ENCODE results near the gene PNLIPRP2.

The PNLIPRP2 gene

GRCh38 chr10:116657863-116658551 lies 37.3 kb downstream of the PNLIPRP2 start:
- DNase-seq: no peak

DNA sequence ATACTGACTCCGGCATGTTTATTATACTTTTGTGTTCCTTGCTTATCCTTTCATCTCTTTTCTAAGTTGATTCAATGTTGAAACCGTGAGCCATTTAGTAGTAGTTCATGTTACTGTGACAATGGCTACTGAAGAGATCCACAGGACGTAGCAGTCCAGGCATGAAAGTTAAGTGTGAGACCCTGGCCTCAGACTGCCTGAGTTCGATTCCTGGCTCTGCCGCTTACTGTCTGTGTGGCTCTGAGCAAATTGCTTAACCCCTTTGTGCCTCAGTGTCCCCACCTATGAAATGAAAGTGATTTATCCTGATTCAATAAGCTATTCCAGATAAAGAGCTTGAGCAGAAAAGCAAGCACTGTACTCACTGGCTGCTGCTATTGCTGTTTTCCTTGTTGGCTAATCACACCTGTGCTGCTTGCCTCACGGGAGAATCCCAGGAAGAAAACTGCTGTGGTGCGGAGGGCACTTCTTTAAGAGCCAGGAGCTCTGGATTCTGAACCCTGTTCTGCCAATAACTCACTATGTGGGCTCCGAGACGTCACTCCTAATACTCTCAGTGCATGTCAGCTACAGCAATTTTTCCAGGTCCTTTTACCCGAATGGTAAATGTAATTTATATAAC lies 38.4 kb downstream of the PNLIPRP2 start:
- no peak for DNase-seq

DNA sequence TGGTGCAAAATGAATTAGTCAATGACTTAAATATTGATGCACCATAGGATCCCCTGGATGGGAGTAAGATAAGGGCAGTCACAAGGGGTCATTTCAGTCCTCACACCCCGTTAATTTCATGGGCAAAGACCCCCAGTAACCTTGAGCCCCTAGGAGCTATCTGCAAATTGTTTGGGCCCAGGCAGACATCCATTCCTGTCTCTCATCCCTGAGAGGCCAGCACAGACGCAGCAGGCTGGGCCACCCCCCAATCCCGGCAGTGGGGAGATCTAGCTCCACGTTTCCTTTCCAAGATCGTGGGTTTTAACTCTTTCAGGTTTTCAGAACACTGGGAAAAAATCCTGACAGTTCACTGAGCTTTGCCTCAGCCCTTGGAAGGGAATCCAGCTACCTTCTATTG lies 40.1 kb downstream of the PNLIPRP2 start:
- no peak for DNase-seq

GRCh38 chr10:116663342-116663741 lies 42.6 kb downstream of the PNLIPRP2 start:
- no peak for DNase-seq

DNA sequence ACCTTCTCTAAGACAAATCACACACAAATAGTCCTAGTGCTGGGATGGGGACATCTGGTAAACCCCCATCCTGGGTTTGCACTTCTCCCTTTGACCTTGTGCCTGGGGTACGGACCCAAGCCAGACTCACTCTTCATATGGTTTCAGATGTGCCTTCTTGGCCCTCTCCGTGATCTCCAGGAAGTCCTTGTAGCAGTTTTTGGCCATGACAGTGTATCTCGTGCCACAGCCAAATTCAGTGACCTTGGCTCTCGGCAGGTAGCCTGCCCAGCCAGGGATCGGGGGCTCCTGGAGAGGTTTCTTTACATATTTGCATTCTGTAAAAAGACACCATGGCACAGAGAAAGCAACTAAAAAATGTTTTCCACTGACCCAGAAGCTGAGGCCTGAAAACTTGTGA lies 43.9 kb downstream of the PNLIPRP2 start:
- DNase-seq: no peak

DNA sequence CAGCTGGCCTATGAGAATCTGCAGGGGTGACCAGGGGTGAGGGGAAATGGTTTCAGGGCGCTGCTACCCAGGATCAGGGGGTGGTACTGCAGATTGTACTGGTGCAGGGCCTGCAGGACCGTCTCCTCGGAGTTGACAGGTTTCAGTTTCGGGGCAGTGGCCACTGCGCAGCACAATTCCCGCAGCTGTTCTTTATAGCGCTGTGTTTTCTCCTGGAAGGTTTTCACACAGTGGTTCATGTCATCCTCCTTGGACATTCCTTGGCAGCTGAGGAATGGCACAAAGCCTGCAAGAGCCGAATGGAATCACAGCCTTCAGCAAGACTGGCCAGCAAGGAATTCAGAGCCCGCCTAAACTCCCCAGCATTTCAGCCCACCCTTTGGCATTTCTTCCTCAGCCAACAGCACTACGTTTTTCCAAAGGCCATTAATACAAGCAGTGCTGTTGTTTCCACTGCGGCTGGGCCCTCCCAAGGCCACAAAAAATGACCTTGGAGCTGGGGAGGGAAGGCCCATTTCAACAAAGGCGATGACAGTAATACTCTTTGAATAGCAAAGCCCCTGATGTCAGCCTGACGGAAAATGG lies 44.9 kb downstream of the PNLIPRP2 start:
- no peak for DNase-seq

DNA sequence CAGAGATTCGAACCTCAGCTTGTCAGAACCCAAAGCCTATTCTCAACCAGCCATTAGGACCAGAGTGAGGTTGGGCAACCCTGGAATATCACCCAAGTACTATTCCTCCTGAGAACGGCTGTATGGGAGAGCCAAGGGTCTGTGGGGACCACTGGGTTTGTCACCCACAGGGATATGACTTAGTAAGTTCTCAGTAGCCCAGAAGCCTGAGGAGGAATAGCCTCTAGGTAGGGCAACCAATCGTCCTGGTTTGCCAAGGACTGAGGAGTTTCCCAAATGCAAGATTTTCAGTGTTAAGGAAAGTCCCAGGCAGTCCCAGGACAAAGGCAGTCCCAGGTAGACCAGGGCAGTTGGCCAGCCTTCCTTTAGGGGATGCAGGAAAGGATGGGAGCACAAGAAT lies 46.7 kb downstream of the PNLIPRP2 start:
- DNase-seq: no peak

DNA sequence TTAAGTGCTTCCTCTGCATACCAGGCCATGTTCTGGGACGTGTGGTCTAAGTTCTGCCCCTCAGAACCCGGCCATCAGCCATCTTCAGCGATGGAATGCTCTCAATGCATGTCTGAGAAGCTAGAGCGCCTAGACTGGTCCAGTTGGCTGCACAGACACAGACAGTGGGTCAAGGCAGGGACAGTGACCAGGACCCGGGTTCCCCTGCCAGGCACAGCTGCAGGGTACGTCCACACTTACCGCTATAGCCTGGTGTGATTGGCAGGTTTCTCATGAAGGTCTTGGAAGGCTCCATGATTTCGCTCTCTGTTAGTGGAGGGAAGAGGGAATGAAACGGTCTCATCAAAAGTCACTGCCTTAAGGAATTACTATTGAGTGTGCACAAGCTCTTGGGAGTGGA lies 47.3 kb downstream of the PNLIPRP2 start:
- DNase-seq: no peak

DNA sequence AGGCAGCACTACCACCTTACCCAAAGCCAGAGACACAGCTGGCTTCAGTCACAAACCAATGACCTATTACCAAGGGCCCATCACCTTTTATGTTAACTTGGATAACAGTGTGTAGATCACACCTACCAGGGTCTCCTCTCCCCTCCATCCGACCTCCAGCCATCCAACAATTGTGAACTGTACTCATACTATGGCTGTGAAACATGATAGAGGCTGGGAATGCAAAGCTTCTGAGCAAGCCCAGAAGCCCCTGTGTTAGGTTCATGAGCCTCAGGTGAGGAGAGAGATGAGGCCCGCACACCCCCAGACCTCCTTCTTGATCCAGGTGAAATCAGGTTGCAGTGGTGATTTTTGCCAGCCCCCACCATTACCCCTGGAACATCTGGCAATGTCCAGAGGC lies 47.7 kb downstream of the PNLIPRP2 start:
- no peak for DNase-seq

DNA sequence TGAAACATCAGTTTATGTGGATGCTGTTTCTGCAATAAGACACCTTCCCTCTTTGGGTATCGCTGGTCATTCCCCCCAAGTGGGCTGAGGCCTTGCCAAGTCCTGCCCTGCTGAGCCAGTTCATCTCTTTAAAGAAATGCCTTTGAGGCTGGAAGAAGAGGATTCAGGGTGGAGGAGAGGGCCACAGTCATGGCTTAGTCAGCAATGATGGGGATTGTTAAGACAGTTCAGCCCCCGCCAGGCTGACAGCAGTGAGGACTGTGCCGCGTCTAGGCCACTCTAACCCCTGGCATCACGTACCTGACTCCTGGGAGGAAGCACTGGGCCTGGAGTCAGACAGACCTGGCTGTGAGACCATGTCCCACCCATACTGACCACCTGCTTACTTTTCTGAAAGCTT lies 48.3 kb downstream of the PNLIPRP2 start:
- no peak for DNase-seq

- DNase-seq: no peak
These were observed 49.3 kb downstream of the PNLIPRP2 start for GRCh38 chr10:116669832-116670644.

DNA sequence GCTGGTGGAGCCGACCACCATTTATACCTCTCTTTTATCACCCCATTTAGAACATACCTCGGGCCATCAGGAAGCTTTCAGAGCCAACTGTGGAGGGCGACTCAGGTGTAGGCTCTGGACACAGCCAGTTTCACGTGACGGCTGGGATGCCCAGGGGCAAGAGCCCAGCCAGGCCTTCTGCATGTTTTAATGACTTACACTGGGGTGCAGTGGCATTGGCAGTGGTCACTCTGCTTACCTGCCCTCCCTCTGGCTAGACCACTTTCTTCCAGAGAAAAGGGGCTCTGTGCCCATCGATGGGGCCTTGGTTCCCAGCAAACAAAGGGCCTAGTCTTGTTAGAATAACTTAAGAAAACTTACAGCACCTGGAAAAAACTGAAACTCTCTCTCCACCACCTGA lies 50.0 kb downstream of the PNLIPRP2 start:
- no peak for DNase-seq

GRCh38 chr10:116671274-116671926 lies 50.6 kb downstream of the PNLIPRP2 start:
- DNase-seq: no peak

GRCh38 chr10:116672891-116673290 lies 52.1 kb downstream of the PNLIPRP2 start:
- DNase-seq: no peak

DNA sequence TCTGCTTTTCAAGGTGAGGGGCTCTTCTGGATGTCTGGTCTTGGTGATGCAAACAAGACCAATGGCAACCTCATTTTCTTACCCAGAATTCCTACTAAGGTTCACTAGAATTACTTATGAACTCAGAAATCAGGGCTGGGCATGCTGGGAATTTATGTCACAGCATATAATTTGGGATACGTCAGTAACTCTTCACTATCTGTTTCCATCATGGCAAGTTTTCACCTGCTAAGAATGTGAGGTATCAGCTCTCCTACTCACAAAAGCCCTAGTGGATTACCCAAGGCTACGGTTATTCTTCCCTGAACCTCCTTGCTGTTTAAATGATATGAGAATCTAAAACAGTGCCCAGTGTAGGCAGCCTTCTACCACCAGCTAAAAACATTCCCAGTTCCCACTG lies 53.1 kb downstream of the PNLIPRP2 start:
- DNase-seq: no peak

GRCh38 chr10:116674901-116675423 lies 54.2 kb downstream of the PNLIPRP2 start:
- DNase-seq: no peak

- DNase-seq: no peak
These were observed 55.4 kb downstream of the PNLIPRP2 start for GRCh38 chr10:116676118-116676517.

- no peak for DNase-seq
These were observed 55.9 kb downstream of the PNLIPRP2 start for GRCh38 chr10:116676633-116677032.

- no peak for DNase-seq
These were observed 58.6 kb downstream of the PNLIPRP2 start for GRCh38 chr10:116679351-116679750.

DNA sequence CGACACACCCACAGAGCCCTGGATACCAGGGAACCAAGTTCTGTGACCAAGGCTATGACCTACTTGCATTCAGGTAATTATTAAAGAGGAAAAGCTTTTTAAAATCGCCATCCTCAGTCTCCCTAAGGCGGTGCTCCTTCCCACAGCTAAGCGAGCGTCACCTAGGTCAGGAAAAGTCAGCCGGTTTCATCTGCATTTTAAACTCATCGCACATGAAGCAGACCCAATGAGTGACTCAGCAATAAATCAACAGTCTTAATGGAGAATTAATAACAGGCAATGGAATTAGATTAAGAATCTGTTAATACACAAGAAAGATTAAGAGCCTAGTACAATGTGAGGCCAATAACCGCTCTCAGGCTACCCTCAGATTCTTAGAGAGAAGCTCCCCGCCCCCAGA lies 62.4 kb downstream of the PNLIPRP2 start:
- DNase-seq: no peak

GRCh38 chr10:116683821-116684220 lies 63.1 kb downstream of the PNLIPRP2 start:
- DNase-seq: no peak

DNA sequence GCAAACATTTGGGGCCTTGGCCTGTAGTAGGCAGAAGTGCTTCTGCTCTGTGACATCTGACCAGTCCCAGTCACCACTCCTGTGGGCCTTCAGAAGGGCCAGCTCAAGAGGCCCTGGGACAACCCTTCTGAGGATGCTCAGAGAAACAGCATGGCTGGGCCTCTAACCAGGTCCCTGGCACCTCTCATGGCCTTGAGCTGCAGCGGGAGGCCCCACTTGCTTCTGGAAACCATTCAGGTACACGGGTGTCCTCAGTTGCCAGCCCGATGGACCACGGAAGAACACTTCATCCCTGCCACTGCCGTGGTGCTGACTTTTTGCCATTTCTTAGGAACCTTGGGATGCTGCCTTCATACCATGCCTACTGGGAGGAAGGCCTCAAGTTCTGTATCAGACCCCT lies 64.0 kb downstream of the PNLIPRP2 start:
- no peak for DNase-seq

DNA sequence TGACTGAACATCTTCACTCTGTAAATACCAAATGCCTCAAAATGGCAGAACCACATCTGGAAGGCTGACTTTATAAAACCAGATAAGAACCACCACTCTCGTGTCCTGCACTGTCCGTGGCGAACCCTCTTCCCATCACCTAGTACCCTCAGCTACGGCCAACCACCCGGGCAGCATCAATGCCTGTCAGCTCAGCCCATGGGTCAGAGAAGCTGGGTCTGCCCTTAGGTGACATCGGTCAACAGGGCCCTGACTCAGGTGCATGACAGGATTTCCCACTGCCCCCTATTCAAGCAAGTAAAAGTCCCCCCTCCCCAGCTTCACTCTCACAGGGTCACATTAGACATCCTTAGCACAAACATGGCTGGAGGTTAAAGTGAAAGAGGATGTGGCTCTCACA lies 65.1 kb downstream of the PNLIPRP2 start:
- no peak for DNase-seq

Data from activated effector memory CD4-positive, alpha-beta T cell treated with Interleukin-2 at 50 U/mL for 16 hours (primary cell).